Measurements from ENCODE around the gene B4GAT1. TPM values are rescaled to one million over a fixed set of nuclear protein-coding genes. Genes with fewer than 3 reads are reported as not detected.

The B4GAT1 gene
- total RNA-seq, 1 donor from 2014 or later: 42.7 TPM

- peaks cover 9% of the 10 kb centered on the region for H3K27me3 Mint-ChIP-seq (ENCODE audit: unreplicated experiment)
- no peak overlapping the region for H3K4me3 Mint-ChIP-seq (ENCODE audit: unreplicated experiment)
- DNase-seq: no peak
- H3K27ac Mint-ChIP-seq (ENCODE audit: unreplicated experiment): no peak overlapping the region
- peaks cover 4% of the 10 kb centered on the region for H3K9me3 Mint-ChIP-seq (ENCODE audit: unreplicated experiment)
- peaks cover 13% of the 10 kb centered on the region for H3K4me1 Mint-ChIP-seq (ENCODE audit: low read depth, unreplicated experiment)
- no peaks in the 10 kb centered on the region for H3K36me3 Mint-ChIP-seq (ENCODE audit: unreplicated experiment)
- no peak for TF ChIP-seq CTCF (IDR thresholded peaks at IDR 0.05; ENCODE audit: partially characterized antibody, unreplicated experiment)
Observed at GRCh38 chr11:66365711-66366619, 18.5 kb upstream of the B4GAT1 start.

- Mint-ChIP-seq H3K4me1 (ENCODE audit: low read depth, unreplicated experiment) (peaks cover 8% of the 10 kb centered on the region), H3K36me3 (ENCODE audit: unreplicated experiment) (no peaks in the 10 kb centered on the region), H3K9me3 (ENCODE audit: unreplicated experiment) (peaks cover 4% of the 10 kb centered on the region), H3K27me3 (ENCODE audit: unreplicated experiment) (peaks cover 7% of the 10 kb centered on the region), H3K27ac (ENCODE audit: unreplicated experiment) (no peak overlapping the region), H3K4me3 (ENCODE audit: unreplicated experiment) (no peak overlapping the region)
- TF ChIP-seq CTCF (IDR thresholded peaks at IDR 0.05; ENCODE audit: partially characterized antibody, unreplicated experiment): no peak
- no peak for DNase-seq
Observed at GRCh38 chr11:66365166-66365565, 17.7 kb upstream of the B4GAT1 start.

GRCh38 chr11:66363805-66364535, 16.5 kb upstream of the B4GAT1 start:
- TF ChIP-seq CTCF (IDR thresholded peaks at IDR 0.05; ENCODE audit: partially characterized antibody, unreplicated experiment): peak; percentile 84

GRCh38 chr11:66363187-66363601, 15.8 kb upstream of the B4GAT1 start:
- H3K27ac Mint-ChIP-seq (ENCODE audit: unreplicated experiment): no peak overlapping the region
- no peak overlapping the region for H3K4me3 Mint-ChIP-seq (ENCODE audit: unreplicated experiment)
- H3K36me3 Mint-ChIP-seq (ENCODE audit: unreplicated experiment): no peaks in the 10 kb centered on the region
- no peaks in the 10 kb centered on the region for H3K4me1 Mint-ChIP-seq (ENCODE audit: low read depth, unreplicated experiment)
- H3K27me3 Mint-ChIP-seq (ENCODE audit: unreplicated experiment): peaks cover 4% of the 10 kb centered on the region
- TF ChIP-seq CTCF (IDR thresholded peaks at IDR 0.05; ENCODE audit: partially characterized antibody, unreplicated experiment): no peak
- peaks cover 4% of the 10 kb centered on the region for H3K9me3 Mint-ChIP-seq (ENCODE audit: unreplicated experiment)
- DNase-seq: no peak

More at GRCh38 chr11:66363805-66364535, 16.5 kb upstream of the B4GAT1 start:
- DNase-seq: peak; percentile 73
- H3K4me3 Mint-ChIP-seq (ENCODE audit: unreplicated experiment): no peak overlapping the region
- H3K27me3 Mint-ChIP-seq (ENCODE audit: unreplicated experiment): peaks cover 4% of the 10 kb centered on the region
- no peak overlapping the region for H3K27ac Mint-ChIP-seq (ENCODE audit: unreplicated experiment)
- no peaks in the 10 kb centered on the region for H3K4me1 Mint-ChIP-seq (ENCODE audit: low read depth, unreplicated experiment)
- no peaks in the 10 kb centered on the region for H3K36me3 Mint-ChIP-seq (ENCODE audit: unreplicated experiment)
- H3K9me3 Mint-ChIP-seq (ENCODE audit: unreplicated experiment): peaks cover 4% of the 10 kb centered on the region
